GM19043 (cell line): ENCODE data around the gene SCGB1C2.

Experiments used
- ATAC-seq: cut with Tn5 transposase; IDR thresholded peaks from one replicate; pipeline ENCODE4 v1.9.1; 2021; ENCODE audit warnings: low read depth; ENCODE audit not compliant: unreplicated experiment

SCGB1C2 gene

GRCh38 chr17:147796-148740 is 10.7 kb downstream of the SCGB1C2 start:
- no peak for ATAC-seq

DNA sequence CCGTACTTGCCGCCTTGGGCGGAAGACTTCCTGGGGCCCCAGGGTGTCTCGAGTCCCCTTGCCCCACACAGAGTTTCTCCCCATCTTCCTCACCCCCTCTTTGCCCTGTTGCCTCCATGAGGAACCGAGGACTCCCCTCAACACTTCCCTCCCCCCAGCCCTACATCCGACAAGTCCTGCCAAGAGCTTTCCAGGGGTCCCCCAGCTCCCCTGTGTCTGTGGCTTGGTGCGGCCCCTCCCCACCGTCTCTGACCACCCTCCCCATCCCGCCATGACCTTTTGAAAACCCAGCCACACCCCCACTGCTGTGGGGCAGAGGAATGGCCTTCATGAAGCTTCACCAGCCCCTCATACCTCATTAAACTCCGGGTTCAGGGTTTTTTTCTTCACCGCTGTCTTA is 11.4 kb downstream of the SCGB1C2 start:
- ATAC-seq: no peak

GRCh38 chr17:149231-149630 is 11.9 kb downstream of the SCGB1C2 start:
- ATAC-seq: no peak

GRCh38 chr17:149897-150584 is 12.7 kb downstream of the SCGB1C2 start:
- no peak for ATAC-seq

DNA sequence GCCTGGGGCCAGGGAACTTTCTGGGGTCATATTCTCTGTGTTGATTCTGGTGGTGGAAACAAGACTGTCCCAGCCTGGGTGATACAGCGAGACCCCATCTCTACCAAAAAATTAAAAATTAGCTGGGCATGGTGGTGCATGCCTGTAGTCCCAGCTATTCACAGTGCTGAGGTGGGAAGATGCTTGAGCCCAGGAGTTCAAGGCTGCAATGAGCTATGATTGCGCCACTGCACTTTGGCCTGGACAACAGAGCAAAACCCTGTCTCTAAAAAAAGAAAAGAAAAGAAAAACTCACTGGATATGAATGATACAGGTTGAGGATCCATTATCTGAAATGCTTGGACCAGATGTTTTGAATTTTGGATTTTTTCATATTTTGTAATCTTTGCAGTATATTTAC is 13.6 kb downstream of the SCGB1C2 start:
- no peak for ATAC-seq

GRCh38 chr17:151886-152859 is 14.8 kb downstream of the SCGB1C2 start:
- ATAC-seq: no peak

DNA sequence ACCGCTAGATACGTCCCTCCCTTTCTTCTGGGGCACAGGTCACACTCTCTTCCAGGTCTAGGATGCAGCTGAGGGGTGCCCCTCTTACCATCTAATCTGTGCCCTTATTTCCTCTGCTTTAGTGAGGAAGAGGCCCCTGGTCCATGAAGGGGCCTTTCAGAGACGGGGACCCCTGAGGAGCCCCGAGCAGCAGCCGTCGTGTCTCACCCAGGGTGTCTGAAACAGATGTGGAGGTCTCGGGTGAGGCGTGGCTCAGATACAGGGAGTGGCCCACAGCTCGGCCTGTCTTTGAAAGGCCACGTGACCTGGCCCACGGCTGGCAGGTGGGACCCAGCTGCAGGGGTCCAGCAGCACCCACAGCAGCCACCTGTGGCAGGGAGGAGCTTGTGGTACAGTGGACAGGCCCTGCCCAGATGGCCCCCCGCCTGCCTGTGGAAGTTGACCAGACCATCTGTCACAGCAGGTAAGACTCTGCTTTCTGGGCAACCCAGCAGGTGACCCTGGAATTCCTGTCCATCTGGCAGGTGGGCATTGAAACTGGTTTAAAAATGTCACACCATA is 15.6 kb downstream of the SCGB1C2 start:
- no peak for ATAC-seq

DNA sequence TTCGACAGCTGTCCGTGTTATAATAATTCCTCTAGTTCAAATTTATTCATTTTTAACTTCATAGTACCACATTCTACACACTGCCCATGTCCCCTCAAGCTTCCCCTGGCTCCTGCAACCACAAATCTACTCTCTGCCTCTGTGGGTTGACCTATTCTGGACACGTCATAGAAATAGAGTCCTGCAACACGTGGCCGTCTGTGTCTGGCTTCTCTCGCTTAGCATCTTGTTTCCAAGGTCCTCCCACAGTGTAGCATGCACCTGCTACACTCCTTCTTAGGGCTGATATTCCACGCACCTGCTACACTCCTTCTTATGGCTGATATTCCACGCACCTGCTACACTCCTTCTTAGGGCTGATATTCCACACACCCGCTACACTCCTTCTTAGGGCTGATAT is 16.5 kb downstream of the SCGB1C2 start:
- ATAC-seq: no peak

- no peak for ATAC-seq
Observed at GRCh38 chr17:155576-155975, 18.2 kb downstream of the SCGB1C2 start.

DNA sequence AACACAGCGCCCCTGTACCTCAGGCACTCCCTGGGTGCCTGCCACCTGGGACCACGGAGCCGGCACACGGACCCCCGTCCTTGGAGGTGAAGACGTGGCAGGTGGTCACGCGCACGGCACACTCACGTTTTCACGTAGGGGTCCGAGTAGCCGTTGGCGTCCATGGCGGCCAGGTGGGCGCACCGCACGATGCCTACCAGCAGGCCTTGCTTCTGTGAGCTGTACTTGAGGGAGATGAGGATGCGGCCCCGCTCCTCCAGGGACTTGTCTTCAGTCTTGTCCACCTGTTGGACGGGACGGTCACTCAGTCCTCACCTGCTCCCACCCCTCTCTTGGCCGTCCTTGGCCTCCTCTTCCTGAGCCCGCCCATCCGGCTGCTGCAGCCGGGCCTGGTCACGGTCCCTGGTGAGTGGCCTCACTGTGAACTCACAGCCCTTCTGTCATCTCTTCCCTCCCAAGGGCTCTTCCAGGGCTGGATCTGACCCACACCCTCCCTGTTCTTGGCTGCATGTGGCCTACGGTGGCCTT is 18.8 kb downstream of the SCGB1C2 start:
- ATAC-seq: no peak

GRCh38 chr17:156946-157345 is 19.6 kb downstream of the SCGB1C2 start:
- no peak for ATAC-seq

- no peak for ATAC-seq
Observed at GRCh38 chr17:157901-158300, 20.5 kb downstream of the SCGB1C2 start.

GRCh38 chr17:158379-158778 is 21.0 kb downstream of the SCGB1C2 start:
- ATAC-seq: no peak

GRCh38 chr17:159609-160008 is 22.2 kb downstream of the SCGB1C2 start:
- ATAC-seq: no peak

DNA sequence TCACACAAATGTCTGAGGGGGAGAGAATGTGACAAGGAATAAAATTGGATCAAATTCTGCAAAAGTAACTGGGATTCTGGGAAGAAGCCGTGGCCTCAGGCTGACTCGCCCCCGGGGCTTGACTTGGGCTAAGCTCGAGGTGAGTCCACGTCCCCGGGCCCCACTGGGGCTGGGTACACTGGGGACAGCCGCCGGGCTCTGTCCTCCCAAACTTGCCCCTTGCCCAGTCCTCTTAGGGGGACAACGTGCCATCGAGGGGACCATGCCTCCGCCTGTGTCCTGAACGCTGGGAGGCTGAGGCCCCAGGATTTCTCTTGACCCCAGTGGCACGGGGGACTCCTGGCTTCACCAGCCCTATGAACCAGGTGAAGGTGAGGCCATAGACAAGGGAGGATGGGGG is 23.0 kb downstream of the SCGB1C2 start:
- no peak for ATAC-seq

DNA sequence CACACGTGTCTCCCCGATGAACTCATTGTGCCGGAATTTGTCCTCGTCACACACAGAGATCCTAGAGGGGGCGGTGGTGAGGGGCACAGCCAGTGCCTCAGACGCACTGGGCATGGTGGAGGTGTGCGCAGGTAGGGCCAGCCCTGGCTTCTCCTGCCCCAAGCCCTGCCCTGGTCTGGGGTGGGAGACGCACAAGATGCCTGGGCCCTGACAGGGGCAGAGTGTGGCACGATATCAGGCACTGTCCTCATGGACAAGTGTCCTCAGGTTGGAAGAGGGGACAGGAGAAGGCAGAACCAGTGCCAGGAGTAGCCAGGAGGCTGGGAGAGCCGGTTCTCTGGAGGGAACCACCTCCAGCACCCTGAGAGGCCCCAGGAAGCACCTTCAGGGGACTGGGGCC is 24.1 kb downstream of the SCGB1C2 start:
- ATAC-seq: no peak

DNA sequence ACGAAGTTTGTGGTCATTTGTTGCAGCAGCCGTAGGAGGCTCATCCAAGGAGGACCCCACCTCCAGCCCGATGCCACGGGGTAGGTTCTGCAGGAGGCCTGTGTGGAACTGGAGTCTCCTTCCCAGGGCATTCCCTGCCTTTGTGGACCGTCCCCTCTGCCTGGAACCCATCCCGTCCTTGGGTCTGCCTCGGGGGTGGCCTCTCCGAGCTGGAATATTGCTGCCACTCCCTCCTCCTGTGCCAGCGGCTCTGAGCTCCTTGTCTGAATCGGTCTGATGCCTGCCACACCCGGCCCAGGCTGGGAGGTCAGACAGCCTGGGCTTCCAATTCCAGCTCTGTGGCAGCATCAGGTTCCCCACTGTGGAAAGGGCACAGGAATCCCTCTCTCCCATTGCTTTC is 25.3 kb downstream of the SCGB1C2 start:
- no peak for ATAC-seq

GRCh38 chr17:163514-164098 is 26.2 kb downstream of the SCGB1C2 start:
- no peak for ATAC-seq

DNA sequence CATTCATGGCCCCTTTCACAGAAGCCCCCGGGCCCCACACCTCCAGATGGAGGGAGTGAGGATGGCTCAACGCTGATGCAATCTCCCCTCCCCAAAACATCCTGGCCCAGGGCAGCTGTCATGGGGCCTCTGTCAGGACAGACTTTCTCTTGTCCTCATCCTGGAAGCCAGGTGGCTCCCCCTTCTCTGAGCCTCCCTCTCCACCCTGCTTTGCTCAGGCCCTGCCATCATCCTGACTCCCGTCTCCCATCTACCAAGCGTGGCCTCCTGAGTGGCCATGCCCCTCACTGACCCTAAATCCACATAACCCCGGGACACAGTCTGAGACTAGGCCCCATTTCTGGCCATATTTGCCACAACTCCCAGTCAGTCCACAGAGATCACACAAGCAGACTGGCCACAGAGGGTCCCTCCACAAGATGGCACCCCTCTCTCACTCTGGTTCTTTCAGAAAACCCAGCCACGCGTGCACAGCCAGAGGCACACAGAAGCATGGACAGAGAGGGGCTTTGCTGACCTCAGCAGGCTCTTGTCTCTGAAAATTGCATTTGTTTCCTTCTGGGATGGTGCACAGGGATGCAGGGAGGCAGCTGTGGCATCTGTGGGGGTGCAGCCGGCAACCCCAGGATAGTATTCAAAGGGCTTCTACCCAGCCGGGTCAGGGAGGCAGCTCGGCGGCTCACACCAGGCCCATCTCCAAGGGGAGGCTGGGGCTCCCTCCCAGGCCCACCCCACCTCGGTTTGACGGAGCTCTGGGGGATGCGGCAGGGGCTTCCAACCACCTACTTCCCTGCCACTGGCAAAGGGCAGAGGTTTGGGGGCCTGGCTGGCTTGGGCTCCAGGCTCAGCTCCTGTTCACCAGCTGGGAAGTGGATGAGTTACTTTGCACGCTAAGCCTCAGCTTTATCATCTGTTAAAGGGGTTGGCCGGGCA is 27.2 kb downstream of the SCGB1C2 start:
- no peak for ATAC-seq
